NCI-H748 (cell line): ENCODE results near the gene NAP1L5.

Experiments
- DNase-seq: peaks from one replicate; lab custom pipeline; 2025; ENCODE audit not compliant: unreplicated experiment; lab: John Stamatoyannopoulos, UW

NAP1L5 gene

DNA sequence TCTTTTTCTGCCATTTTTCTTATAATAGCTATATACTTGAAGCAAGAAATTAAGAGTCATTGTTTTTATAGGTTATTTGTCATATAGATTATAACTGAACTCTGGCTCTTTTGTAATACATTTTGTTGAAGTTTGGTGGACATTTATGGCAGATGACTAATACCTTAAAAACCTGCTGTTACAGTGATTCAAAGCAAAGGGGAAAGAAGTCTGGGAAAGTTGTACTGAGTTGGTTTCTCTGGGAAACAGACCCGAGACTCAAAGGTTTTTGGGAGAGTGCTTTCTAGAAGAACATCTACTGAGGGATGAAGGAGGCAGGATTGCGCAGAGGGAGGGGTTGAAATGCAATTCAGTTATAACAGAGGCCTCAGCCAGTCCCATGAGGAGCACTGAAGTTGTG, 35.9 kb downstream of the NAP1L5 start:
- DNase-seq: no peak

DNA sequence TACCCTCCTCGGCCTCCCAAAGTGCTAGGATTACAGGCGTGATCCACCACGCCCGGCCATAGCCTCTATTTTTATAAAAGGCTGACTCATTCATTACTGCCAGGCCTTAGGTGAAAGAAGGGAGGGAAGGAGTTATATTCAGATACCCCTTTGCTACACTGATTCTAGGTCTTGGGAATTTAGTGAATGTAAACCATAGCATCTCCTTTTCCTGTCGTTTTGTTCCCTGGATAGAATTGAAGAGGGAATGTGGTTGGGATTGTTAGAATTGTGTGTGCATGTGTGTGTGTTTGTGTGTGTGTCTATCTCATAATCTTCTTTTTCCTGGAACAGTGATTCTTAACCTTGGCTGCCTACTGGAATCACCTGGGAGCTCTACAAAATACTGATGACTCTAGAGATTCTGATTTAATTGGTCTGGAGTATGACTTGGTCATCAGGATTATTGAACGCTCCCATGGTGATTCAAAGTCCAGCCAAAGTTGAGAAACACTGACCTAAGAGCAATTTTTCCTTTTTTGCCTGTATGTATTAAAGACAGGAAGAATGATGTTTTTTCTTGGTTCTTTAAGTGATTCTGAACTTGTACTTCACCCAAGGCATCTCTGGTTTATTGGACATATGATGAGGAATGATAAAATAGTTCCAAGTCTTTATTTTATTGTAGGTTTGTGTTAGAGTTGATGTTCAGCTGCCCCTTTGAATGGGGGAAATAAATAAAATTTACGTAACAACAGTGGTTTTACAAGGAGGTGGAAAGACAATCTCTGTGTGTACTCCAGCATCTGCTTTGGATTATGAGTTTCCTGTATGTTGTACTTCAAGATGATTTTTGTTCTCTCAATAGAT, 37.0 kb downstream of the NAP1L5 start:
- DNase-seq: no peak

DNA sequence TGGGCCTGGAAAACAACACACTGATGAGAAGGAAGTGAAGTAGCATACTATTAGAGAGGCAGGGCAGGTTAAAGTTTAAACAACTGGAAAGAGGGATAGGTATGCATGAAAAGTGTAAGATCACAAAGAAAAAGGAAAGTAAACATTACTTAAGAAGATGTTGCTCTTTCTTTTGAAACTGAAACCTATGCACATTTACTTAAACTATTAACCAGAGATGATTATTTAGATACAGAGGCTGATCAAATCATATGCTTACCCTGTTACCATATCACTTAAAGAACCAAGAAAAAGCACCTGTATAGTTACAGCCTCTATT, 37.8 kb downstream of the NAP1L5 start:
- no peak for DNase-seq

DNA sequence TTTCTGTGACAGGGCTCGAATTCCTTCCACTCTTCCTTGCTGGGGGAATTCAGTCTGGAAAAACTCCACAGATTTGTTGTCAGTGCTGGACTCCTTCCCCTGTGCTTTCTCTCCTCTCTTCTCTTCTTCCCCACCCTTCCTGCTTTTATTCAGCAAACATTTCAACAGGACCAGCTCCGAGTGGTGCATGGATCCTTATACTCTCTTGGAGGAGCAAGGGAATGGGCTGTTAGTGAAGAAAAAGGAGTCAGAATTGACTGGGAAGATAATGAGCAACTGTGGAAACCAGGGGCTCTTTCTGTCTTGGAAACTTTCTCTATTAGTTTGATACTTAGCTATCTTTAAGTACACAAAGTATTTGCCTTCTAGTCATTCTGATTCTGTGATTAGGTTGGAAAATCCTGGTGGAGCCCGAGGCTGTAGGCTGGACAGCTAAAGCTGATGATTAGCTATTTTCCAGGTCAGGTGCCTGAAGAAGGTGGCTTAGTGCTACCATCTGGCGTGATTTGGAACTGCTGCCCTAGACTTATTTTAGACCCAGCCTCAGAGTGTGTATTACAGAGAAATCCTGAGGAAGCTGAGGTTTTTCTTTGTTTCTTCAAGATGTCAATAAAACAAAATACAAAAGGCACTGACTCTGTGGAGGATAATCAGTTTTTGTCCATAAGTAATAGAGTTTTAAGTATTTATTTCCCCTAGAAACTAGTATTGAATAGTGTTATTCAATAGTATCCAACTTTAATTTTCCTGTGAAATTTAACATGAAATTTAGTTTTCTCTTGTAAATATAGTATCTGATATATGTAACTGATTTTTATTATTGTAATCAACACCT, 38.4 kb downstream of the NAP1L5 start:
- DNase-seq: peak; percentile 33

DNA sequence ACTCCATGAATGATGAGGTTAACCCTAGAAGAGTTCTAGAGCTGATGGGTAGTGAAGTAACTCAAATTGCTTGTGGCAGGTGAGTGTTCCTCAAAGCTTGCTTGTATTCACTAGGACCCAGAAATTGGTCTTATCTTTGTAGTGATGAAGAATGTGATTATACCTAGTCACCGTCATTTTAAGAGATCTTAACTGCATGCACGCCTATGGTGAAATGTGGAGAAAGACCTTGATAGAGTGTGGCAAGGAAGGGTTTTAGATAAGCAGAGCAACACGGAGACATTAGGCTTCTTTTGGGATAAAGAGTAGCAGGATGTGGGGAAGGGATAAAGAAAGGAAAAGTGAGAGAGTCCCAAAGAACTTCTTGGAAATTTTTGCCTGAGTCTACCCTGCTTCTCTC, 42.4 kb downstream of the NAP1L5 start:
- no peak for DNase-seq

DNA sequence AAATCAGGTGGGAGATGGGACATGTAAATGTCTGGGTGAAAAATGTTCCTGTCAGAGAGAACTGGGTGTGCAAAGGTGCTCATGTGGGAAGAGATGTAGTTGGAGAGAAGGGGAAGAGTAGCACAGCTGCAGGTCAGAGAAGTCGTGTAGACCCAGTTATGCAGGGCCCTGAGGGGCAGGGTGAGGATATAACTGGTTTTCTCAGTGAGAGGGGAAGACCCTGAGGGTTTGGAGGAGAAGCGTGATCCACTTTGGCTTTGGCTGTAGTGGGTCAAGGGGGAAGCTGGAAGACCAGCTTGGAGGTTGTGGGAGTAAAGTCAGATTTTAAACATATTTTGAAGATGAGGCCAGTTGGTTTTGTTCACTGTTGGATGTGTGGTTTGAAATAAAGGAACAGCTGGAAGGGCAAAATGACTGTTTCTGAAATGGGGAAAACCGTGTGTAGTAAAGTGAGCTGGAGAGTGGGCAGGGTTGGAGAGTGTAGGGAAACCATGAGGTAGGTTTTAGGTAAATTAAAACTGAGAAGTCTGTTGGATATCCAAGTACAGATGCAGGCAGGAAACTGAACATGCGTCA, 44.2 kb downstream of the NAP1L5 start:
- no peak for DNase-seq

DNA sequence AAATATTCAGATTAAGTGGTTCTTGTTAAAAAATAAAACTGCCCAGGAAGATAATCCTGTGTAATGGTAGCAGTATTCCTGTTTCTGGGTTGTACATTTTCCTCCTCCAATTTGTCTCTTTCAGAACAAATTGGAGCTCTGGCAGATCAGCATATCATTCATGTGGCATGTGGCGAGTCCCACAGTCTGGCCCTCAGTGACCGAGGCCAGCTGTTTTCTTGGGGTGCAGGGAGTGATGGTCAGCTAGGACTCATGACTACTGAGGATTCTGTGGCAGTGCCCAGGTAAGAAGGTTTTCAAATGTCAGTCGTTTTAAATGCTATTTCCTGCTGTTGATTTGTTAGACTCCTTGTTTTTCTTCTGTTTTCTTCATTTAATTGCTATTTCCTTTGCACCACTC, 47.9 kb downstream of the NAP1L5 start:
- DNase-seq: no peak

DNA sequence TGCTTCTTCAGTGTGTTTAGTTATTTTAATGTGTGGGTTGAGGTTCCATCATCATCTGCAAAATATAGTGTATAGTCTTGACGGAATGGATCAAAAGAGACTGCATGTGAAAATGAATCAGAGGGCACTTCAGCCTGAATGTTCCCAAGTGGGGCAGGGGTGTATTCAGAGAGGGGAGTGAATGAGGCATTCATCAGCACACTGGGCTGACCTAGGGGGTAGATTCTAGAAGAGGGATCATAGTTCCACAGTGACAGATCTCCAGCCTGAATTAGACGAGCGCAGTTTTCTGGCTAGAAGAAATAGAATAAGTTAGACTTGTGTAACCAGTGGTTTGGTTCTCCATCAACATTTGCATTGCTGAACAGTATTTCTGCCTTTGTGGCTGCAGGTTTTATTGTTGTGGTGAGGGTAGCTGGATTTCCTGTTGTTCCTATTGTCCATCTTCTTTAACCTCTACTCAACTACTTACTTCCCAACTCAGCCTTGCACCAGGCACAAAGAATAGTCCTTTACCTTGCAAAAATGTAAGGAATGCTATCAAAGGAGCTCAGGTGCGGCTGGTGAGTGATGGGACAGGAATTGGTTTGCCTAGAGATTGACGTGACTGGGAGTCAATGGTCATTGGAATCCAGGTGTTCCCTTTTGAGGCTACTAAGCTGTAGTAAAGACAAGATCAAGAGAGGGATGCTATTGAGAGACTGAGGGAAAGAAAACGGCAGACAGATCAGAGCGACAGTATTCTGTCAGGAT, 50.9 kb downstream of the NAP1L5 start:
- no peak for DNase-seq

DNA sequence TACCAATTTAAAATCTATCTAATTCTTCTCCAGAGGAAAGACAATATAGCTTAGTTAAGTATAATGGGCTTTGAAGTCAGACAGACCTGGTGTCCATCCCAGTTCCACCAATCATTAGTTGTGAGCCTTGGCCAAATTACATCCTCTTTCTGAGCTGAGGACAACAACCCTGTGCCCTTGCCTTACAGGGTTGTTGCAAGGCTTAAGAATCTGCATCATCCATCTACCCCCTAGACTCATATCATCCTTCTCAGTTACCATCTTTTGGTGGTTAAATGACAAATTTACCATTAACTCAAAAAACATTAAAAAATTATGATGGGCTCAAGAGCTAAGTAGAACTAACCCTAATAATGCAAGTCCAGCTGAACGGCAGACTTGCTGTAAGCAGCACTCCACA, 51.6 kb downstream of the NAP1L5 start:
- no peak for DNase-seq
